T follicular helper cell (primary cell): Measurements from ENCODE around the gene ITGA3.
A peak's percentile ranks its signal among the peaks of the same experiment; 100 is the strongest.

Source experiments
- DNase-seq: peaks from one replicate; pipeline ENCODE4 v3.0.0-alpha.2; 2020; ENCODE audit warnings: low read depth

Gene ITGA3

DNA sequence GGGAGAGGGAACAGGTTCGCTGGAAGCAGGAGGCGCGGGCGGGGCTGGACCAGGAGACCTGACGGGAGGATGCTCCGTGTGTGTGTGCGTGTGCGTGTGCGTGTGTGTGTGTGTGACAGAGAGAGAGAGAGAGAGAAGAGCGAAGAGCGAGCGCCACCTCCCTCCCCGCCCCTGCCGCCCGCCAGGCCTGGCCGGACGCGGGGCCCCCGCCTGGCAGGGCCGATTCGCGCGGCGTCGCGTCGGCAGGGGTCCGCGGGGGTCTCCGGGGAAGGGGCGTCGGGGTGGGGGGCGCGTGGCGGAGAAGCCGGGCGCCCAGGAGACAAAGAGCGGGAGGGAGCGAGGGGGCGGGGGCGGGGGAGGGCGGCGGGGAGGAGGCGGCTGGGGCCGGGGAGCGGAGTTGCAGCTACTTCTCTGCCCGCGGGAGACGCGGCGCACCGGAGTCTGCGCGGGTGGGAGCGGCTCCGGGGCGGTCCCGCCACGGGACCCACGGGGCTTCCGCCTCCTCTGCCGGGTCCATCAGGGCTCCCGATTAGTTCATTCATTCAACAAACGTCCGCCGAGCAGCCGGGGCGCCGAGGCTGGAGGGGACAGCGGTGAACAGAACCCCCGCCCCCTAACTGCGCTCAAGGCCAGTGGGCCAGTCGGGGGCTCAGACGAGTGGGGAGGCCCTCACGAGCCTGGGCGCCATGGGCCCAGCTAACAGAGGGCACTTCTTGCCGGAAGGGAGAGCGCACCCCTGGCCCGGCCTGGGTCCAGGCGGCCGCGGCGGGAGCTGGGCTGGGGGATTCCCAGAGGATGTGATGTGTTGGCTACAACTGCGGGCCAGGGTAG lies 74.0 kb downstream of the ITGA3 start, which contains the start of gene SAMD14:
Gene SAMD14 (minus strand): TSS at position 433 of the 831 bp plus-strand sequence. CDS start 5,201 bp downstream, outside the sequence.
- peak; percentile 29 for DNase-seq

DNA sequence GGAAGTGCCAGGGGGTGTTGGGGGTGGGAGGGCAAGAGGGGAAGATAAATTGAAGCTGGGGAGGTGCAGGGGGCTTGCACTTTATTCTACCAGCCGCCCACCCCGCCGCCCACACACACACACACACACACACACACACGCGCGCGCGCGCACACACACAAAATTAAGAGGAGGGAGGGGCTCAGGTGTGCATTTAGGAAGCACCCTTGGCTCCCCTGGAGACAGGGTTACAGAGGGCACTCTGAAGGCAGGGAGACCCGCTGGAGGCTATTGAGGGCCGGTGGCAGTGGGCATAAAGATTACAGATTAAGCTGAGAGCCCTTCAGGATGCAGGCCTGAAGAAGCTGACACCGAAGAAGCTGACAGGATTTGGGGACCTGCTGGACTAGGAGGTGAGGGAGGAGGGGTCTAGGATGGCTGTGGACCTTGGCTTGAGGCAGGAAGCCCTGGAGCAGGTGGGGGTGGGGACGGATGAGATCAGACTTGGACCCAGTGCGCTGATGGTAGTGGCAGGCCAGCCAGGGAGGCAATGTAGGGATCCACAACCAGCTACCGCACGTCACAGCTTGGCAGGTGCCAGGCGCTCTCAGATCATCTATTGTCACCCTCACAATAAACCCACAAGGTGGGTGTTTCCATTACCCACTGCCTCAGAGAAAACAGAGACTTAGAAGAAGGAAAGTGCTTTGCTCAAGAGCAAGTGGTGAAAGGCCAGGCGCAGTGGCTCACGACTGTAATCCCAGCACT lies 74.8 kb downstream of the ITGA3 start:
- DNase-seq = no peak

GRCh38 chr17:50132104-50132794 lies 76.3 kb downstream of the ITGA3 start:
- DNase-seq = no peak

GRCh38 chr17:50133028-50133768 lies 77.3 kb downstream of the ITGA3 start:
- DNase-seq = no peak

- DNase-seq = no peak
Measured at GRCh38 chr17:50133769-50134099, 77.8 kb downstream of the ITGA3 start.

DNA sequence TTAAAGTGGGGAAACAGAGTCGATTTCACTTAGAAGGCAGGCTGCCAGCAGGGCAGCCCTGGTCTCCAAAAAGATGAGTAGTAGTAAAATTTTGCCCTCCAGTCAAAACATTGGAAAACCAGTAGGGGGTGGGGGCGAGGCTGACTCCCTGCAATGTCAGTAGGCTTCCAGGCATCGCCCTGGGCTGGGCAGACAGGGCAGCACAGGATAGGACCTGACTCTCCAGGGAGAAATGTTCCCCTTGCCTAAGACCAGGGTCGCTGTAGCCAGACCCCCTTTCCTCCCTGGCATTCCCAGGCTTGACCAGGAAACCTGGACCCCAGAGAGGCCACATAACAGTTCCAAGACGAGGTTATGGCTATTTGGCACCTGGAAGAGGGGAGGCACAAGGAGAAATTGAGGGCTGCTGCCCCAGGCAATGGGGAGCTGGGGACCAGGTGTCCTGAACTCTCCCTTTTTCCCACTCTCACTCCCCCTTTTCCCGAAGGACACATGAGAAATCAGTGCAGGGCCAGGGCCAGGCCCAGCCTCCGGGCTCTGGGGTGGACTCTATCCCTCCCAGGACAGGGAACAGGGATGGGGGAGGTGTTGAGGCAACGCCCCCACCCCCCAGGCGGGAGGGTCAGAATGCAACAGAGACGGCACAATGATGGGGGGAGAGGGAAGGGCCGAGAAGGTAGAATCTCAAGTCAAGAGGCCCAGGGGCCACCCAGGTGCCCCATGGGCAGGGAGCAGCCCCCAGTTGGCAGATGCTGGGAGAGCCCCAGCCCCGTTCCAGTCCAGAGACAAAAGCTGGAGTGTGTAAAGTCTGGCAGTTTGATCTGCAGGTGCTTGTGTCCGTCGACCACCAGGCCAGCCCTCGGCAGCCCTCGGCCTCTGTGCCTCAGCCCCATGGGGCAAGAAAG lies 78.5 kb downstream of the ITGA3 start:
- DNase-seq = no peak

GRCh38 chr17:50135316-50136095 lies 79.6 kb downstream of the ITGA3 start:
- no peak for DNase-seq

GRCh38 chr17:50136096-50136687 lies 80.3 kb downstream of the ITGA3 start:
- DNase-seq = no peak

GRCh38 chr17:50137042-50137441 lies 81.1 kb downstream of the ITGA3 start:
- no peak for DNase-seq

DNA sequence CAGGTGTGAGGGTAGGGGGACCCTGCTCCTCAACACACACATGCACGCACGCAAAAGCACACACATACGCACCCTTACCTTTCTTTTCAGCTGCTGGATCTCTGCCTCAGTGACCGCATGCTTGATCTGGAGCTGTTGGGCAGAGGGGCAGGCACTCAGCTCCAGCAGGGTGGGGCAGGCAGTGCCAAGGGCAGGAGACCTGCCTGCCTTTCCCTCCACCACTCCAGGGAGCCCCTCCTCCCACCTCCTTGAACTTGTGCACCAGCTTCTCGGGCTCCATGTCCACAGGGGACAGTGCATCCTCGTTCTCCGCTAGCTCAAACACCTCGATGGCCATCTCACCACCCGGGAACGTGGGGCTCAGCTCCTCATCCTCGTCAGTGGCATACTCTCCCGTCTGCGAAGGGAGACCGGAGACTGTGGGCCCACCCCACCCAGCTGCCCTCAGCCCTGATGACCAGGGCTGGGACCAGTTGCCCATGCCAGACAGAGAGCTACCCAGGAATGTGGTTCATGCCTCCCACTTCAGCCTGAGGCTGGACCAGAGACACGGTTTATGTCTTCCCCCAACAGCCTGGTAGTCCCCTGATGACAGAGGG lies 83.4 kb downstream of the ITGA3 start:
- DNase-seq = no peak
